HG02623 (cell line): Measurements from ENCODE around the gene ADAM22.

Experiments
- ATAC-seq: cut with Tn5 transposase; IDR thresholded peaks from one replicate; pipeline ENCODE4 v1.9.1; 2021; ENCODE audit warnings: moderate library complexity; ENCODE audit not compliant: unreplicated experiment

ADAM22 gene

GRCh38 chr7:88104732-88105131, 170.7 kb downstream of the ADAM22 start:
- no peak for ATAC-seq

- ATAC-seq, result no peak
These were observed 171.2 kb downstream of the ADAM22 start for GRCh38 chr7:88105231-88105630.

GRCh38 chr7:88106434-88106833, 172.4 kb downstream of the ADAM22 start:
- ATAC-seq, result no peak

DNA sequence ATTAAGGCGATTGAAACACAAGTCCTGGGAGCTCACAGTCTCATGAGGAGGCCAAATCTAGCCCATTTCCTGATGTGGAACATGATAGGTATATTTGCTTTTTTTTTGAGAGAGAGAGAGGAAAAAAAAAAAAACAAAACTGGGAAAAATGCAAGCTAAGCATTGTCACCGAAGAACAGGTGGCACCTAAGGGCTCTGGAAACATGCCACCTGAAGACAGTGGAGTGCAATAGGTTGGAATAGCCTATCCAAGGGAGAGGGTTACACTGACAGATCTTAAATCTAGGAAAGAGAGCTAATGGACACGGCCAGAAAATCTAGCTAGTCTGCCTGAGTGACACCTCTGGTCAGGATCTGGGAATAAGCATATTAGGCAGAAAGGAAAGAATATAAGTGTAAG, 175.6 kb downstream of the ADAM22 start:
- no peak for ATAC-seq

DNA sequence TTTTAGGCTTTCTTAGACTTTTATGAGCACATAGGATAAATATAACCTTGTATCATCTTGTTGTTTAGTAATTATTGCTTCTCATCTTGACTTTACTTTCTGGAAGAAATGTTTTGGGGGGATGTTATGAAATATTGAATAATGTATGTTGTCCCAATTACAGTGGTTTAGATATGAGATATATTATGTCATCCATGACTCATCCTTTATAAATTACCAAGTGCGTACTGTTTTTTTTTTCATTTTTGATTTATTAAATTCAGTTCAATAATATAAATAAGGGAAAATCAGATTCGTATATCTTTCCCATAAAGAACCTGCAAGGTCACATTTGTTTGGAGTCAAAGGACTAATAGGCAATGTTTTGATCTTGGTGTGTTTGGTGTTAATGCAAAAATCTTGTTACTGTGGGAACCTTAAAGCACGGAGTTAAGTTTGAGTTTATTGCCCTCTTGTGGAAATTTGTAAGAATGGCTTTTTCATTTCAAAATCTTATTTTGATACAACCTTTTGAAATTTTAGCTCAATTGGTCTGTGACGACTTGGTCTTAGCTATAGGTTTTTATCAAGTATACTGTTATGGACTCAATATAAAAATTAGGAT, 177.2 kb downstream of the ADAM22 start:
- ATAC-seq, result no peak

- ATAC-seq, result no peak
These were observed 178.0 kb downstream of the ADAM22 start for GRCh38 chr7:88111954-88112471.

- no peak for ATAC-seq
These were observed 181.3 kb downstream of the ADAM22 start for GRCh38 chr7:88115258-88115796.

GRCh38 chr7:88115816-88116215, 181.8 kb downstream of the ADAM22 start:
- ATAC-seq, result no peak

DNA sequence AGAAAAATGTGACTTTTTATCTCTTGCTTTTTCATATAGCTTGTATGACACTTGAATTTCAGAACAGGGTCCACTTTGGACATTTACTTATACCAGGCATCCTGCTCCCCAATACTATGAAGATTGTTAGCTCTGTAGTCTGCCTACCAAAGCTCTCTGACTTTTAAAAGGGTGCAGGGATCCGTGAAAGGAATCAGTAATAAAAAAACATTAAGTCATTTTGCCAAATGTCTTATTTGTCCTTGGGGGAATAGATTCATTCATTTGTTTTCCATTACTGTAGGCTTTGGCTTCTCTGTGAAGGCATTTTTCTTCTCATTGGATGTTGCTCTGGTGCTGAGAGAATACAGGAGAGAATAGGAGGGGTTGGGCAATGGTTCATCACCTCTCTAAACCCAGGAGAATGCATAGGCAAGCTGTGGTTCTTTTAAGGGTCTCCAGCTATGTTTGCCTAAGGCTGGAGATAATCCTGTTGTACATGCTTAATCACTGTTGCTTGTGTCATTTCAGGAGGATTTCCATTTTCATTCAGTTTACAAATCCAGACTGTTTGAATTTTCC, 182.3 kb downstream of the ADAM22 start:
- no peak for ATAC-seq

GRCh38 chr7:88117325-88117724, 183.3 kb downstream of the ADAM22 start:
- no peak for ATAC-seq

DNA sequence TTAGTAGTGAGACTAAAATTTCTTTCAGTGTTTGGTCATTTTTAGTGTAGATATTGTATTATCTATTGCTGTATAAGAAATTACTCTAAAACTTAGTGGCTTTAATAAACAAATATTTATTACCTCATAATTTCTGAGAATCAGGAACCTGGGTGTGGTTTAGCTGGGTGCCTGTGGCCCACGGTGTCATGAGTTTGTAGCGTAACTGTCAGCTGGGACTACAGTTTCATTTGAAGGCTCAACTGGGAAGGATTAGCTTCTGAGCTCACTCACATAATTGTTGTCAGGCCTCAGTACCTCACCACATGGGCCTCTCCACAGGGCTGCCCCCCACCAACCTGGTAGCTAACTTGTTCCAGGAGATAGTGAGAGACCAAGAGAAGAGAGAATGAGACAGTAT, 187.3 kb downstream of the ADAM22 start:
- ATAC-seq, result no peak

GRCh38 chr7:88127637-88128290, 193.7 kb downstream of the ADAM22 start:
- no peak for ATAC-seq

- peak; percentile 64 for ATAC-seq
These were observed 198.7 kb downstream of the ADAM22 start for GRCh38 chr7:88132725-88133124.

GRCh38 chr7:88140947-88141346, 206.9 kb downstream of the ADAM22 start:
- no peak for ATAC-seq

DNA sequence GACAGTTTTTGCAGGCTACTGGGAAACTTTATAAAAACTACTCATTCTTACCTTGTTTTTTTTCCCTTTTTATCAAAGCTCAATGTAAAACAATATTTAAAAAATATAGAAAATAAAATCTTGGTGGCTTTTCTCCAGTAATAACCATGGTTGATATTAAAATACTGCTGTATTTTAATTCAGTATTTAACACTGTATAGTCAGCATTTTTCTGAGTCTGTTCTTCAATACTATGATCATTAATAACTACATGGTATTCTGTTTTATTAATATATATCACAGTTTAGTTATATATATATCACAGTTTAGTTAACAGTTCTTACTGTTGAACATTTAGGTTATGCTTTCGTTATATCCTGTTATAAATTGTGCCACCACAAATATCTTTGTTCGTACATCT, 207.4 kb downstream of the ADAM22 start:
- no peak for ATAC-seq

DNA sequence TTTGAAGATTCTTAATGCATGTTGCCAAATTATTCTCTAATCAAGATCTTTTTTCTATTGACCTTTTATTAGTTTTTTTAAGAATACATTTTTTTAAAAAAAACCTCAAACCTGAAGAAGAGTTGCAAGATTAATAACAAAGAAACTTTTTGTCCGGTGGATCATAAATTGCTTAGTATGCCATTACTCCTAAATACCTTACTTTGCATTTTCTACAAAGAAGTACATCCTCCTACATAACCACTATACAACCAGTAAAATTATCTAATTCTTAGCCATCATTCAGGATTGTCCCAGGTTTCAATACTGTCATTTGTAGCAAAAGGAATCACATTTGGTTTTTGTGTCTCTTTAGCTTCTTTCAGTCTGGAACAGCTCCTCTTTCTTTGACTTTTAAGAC, 207.9 kb downstream of the ADAM22 start:
- ATAC-seq, result no peak

DNA sequence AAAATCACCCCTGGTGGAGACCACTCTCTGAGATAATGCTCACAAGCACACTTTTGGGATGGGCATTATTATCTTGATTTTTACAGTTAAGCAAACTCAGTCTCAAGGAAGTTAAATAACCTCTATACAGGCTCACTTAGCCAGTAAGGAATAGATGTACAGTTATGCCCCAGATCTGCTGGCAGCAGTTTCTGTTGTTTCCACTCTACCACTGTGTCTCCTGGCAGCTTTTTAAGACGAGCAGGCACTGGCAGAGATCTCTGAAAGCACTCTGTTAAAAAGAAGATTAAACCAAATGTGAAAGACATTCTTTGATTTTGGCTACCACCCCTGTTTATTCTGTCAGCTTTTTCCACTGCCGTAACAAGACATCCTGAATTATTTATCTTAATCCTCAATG, 212.6 kb downstream of the ADAM22 start:
- no peak for ATAC-seq

- no peak for ATAC-seq
These were observed 213.3 kb downstream of the ADAM22 start for GRCh38 chr7:88147341-88147740.

GRCh38 chr7:88147949-88148348, 213.9 kb downstream of the ADAM22 start:
- no peak for ATAC-seq

DNA sequence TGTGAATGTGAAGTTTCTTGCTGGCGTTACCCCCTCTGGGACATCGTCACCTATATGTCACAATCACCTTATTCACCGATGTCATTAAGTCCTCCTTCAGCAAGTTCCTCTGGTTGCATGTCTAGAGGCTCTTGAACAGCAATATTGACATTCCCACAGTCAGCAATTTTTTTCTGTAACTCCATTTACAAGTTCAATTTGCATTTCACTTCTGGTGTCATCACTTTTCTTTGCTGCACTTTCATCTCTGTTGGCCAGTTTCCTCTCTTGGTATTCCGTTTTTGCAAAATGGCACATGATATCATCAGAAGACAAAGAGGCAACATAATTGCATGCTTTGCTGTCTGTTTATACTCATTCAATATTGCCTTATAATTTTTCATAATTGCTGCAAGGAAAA, 216.0 kb downstream of the ADAM22 start:
- no peak for ATAC-seq

GRCh38 chr7:88151119-88151790, 217.2 kb downstream of the ADAM22 start:
- no peak for ATAC-seq

DNA sequence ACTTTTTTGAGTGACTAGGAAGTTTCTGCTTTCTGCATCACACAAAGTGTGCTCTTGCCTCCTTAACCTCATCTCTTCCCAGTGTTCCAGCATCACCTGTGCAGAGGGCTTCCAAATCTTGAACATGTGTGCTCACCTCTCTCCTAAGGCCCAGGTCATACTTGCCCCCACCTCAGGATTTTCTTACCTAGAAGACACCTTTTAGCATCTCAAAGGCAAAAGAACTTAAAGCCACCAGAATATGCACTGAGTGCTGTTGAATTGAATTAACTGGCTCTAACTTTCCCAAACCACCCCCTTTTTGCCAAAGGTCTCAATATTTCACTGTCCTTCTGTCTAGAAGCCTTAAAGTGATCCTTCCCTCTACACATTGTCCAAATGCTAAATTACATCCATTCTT, 219.3 kb downstream of the ADAM22 start:
- ATAC-seq, result no peak
